WTC11 (cell line): ENCODE data around the gene STK16. TPM values are rescaled to one million over a fixed set of nuclear protein-coding genes. Genes with fewer than 3 reads are reported as not detected.

Source experiments
- ATAC-seq: fragments of 200-7000 bp; cut with Tn5 transposase; 2 replicates; pipeline ENCODE4 v1.10.0; 2021; ENCODE audit warnings: mild to moderate bottlenecking, moderate library complexity
- CTCF ChIA-PET: fragments of 300-600 bp; sonication (Branson Sonifier 250); formaldehyde crosslinking; loops from one replicate; lab custom pipeline; 2021; ENCODE audit warnings: antibody characterized with exemption; lab: Charles Lee
- POLR2A ChIA-PET: fragments of 350-600 bp; sonication (Branson Sonifier 250); formaldehyde crosslinking; loops from one replicate; lab custom pipeline; 2021; ENCODE audit warnings: antibody characterized with exemption; lab: Charles Lee
- DNase-seq: peaks from one replicate; pipeline ENCODE4 v3.0.0; 2021; ENCODE audit warnings: low spot score
- H3K27ac Mint-ChIP-seq: 2 replicates; pipeline ENCODE4 v1.8.0; 2021; ENCODE audit warnings: mixed read lengths
- H3K27me3 Mint-ChIP-seq: 2 replicates; pipeline ENCODE4 v1.8.0; 2021; ENCODE audit warnings: low read depth, mild to moderate bottlenecking, moderate library complexity, mixed read lengths
- H3K36me3 Mint-ChIP-seq: 2 replicates; pipeline ENCODE4 v1.8.0; 2021; ENCODE audit warnings: mixed read lengths
- H3K4me1 Mint-ChIP-seq: 2 replicates; pipeline ENCODE4 v1.8.0; 2022; ENCODE audit warnings: mixed read lengths
- H3K4me3 Mint-ChIP-seq: 2 replicates; pipeline ENCODE4 v1.8.0; 2021; ENCODE audit warnings: mild to moderate bottlenecking, moderate library complexity, mixed read lengths
- H3K9me3 Mint-ChIP-seq: 2 replicates; pipeline ENCODE4 v1.8.0; 2021; ENCODE audit warnings: mixed read lengths
- ELF4 ChIP-seq: sonication (generic); formaldehyde crosslinking; IDR thresholded peaks from 2 replicates; pipeline ENCODE4 v1.8.1; 2022; ENCODE audit warnings: low read depth, mild to moderate bottlenecking, moderate library complexity, missing genetic modification reagents
- ESRRA ChIP-seq: sonication (generic); formaldehyde crosslinking; IDR thresholded peaks from 2 replicates; pipeline ENCODE4 v1.8.1; 2022; ENCODE audit warnings: mild to moderate bottlenecking, missing genetic modification reagents, borderline replicate concordance
- JAZF1 ChIP-seq: fragments of 250-450 bp; sonication (Bioruptor Pico); IDR thresholded peaks from 2 replicates; pipeline ENCODE4 v1.9.0; 2021; ENCODE audit warnings: moderate library complexity, mild to moderate bottlenecking, inconsistent platforms
- MXD4 ChIP-seq: fragments of 250-450 bp; sonication (Bioruptor Pico); IDR thresholded peaks from 2 replicates; pipeline ENCODE4 v1.8.0; 2021; ENCODE audit warnings: mild to moderate bottlenecking, moderate library complexity, borderline replicate concordance
- NR3C1 ChIP-seq: sonication (generic); formaldehyde crosslinking; conservative IDR thresholded peaks from 2 replicates; pipeline ENCODE4 v1.8.1; 2023; ENCODE audit warnings: low read depth, mild to moderate bottlenecking, missing genetic modification reagents
- PRRX2 ChIP-seq: fragments of 250-450 bp; sonication (Bioruptor Pico); IDR thresholded peaks from 2 replicates; pipeline ENCODE4 v1.8.0; 2021; ENCODE audit warnings: mild to moderate bottlenecking
- SP1 ChIP-seq: sonication (generic); formaldehyde crosslinking; conservative IDR thresholded peaks from 2 replicates; pipeline ENCODE4 v1.8.1; 2022; ENCODE audit warnings: missing genetic modification reagents
- TCF7 ChIP-seq: sonication (generic); formaldehyde crosslinking; IDR thresholded peaks from 2 replicates; pipeline ENCODE4 v1.8.0; 2022; ENCODE audit warnings: mild to moderate bottlenecking, low read depth, missing genetic modification reagents, moderate library complexity
- ZNF121 ChIP-seq: sonication (generic); formaldehyde crosslinking; IDR thresholded peaks from 2 replicates; pipeline ENCODE4 v1.8.0; 2023; ENCODE audit warnings: missing genetic modification reagents
- ZNF232 ChIP-seq: sonication (generic); formaldehyde crosslinking; IDR thresholded peaks from 2 replicates; pipeline ENCODE4 v1.8.0; 2022; ENCODE audit warnings: mild to moderate bottlenecking, missing genetic modification reagents
- ZNF416 ChIP-seq: fragments of 250-450 bp; sonication (Bioruptor Pico); IDR thresholded peaks from 2 replicates; pipeline ENCODE4 v1.9.0; 2021; ENCODE audit warnings: mild to moderate bottlenecking, inconsistent platforms
- total RNA-seq: library from RNA; stranded (reverse); gene quantifications from 3 replicates; pipeline ENCODE4 v1.2.3, GENCODE V29; 2021
- TF ChIP-seq, protein P1 (sequence below): sonication (generic); formaldehyde crosslinking; IDR thresholded peaks from 2 replicates; pipeline ENCODE4 v1.8.1; 2023; ENCODE audit warnings: mild to moderate bottlenecking, missing genetic modification reagents, moderate library complexity
- TF ChIP-seq, protein P2 (sequence below): sonication (generic); formaldehyde crosslinking; IDR thresholded peaks from 2 replicates; pipeline ENCODE4 v1.8.1; 2022; ENCODE audit warnings: mild to moderate bottlenecking, moderate library complexity, missing genetic modification reagents
- TF ChIP-seq, protein P3 (sequence below): sonication (generic); formaldehyde crosslinking; IDR thresholded peaks from 2 replicates; pipeline ENCODE4 v1.8.1; 2023; ENCODE audit warnings: mild to moderate bottlenecking, missing genetic modification reagents
- TF ChIP-seq, protein P4 (sequence below): sonication (generic); formaldehyde crosslinking; IDR thresholded peaks from 2 replicates; pipeline ENCODE4 v1.8.0; 2022; ENCODE audit warnings: mild to moderate bottlenecking, missing genetic modification reagents
- TF ChIP-seq, protein P5 (sequence below): fragments of 250-450 bp; sonication (Bioruptor Pico); conservative IDR thresholded peaks from 2 replicates; pipeline ENCODE4 v1.9.0; 2021; ENCODE audit warnings: mild to moderate bottlenecking
- TF ChIP-seq, protein P6 (sequence below): fragments of 250-450 bp; sonication (Bioruptor Pico); IDR thresholded peaks from 2 replicates; pipeline ENCODE4 v1.9.0; 2021; ENCODE audit warnings: mild to moderate bottlenecking

The STK16 gene
- total RNA-seq, 1 experiment from 2014 or later: 27.5 TPM

DNA sequence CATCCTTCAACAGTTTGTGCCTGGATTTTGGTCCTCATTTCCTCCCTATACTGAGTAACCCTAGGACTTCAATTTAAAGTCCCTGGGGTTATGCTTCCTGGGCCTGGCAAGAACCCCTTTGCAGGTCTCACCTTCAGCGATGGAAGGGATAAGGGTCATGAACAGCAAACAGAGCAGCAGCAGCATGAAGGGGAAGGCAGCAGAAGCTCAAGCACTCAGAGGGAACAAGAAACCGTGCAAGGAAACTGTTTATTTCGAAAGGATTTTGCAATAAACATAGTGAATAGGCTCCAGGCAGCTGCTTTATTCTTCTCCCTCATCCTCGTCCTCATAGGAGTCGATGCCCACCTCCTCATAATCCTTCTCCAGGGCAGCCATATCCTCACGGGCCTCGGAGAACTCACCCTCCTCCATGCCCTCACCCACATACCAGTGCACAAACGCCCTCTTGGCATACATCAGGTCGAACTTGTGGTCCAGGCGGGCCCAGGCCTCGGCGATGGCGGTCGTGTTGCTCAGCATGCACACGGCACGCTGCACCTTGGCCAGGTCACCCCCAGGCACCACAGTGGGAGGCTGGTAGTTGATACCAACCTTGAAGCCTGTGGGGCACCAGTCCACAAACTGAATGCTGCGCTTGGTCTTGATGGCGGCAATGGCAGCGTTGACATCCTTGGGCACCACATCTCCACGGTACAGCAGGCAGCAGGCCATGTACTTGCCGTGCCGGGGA lies 4.9 kb downstream of the STK16 start:
- Mint-ChIP-seq H3K27ac (no peak overlapping the region), H3K27me3 (peaks cover 39% of the 10 kb centered on the region), H3K36me3 (peaks cover 19% of the 10 kb centered on the region; the same call in 1 of the 2 replicates)
- no peak for ATAC-seq
- TF ChIP-seq, protein P1, sequence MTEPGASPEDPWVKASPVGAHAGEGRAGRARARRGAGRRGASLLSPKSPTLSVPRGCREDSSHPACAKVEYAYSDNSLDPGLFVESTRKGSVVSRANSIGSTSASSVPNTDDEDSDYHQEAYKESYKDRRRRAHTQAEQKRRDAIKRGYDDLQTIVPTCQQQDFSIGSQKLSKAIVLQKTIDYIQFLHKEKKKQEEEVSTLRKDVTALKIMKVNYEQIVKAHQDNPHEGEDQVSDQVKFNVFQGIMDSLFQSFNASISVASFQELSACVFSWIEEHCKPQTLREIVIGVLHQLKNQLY (CRISPR knock-in tag): no peak
- TF ChIP-seq, protein P2, sequence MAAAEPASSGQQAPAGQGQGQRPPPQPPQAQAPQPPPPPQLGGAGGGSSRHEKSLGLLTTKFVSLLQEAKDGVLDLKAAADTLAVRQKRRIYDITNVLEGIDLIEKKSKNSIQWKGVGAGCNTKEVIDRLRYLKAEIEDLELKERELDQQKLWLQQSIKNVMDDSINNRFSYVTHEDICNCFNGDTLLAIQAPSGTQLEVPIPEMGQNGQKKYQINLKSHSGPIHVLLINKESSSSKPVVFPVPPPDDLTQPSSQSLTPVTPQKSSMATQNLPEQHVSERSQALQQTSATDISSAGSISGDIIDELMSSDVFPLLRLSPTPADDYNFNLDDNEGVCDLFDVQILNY (CRISPR knock-in tag): no peak
- TF ChIP-seq MXD4 (CRISPR knock-in tag) (no peak), ZNF232 (CRISPR knock-in tag) (no peak), SP1 (CRISPR knock-in tag) (no peak), NR3C1 (CRISPR knock-in tag) (no peak), PRRX2 (no peak), ZNF416 (no peak), ELF4 (no peak), TCF7 (CRISPR knock-in tag) (no peak), JAZF1 (CRISPR knock-in tag) (no peak), ESRRA (CRISPR knock-in tag) (no peak), ZNF121 (CRISPR knock-in tag) (no peak)
- TF ChIP-seq, protein P3, sequence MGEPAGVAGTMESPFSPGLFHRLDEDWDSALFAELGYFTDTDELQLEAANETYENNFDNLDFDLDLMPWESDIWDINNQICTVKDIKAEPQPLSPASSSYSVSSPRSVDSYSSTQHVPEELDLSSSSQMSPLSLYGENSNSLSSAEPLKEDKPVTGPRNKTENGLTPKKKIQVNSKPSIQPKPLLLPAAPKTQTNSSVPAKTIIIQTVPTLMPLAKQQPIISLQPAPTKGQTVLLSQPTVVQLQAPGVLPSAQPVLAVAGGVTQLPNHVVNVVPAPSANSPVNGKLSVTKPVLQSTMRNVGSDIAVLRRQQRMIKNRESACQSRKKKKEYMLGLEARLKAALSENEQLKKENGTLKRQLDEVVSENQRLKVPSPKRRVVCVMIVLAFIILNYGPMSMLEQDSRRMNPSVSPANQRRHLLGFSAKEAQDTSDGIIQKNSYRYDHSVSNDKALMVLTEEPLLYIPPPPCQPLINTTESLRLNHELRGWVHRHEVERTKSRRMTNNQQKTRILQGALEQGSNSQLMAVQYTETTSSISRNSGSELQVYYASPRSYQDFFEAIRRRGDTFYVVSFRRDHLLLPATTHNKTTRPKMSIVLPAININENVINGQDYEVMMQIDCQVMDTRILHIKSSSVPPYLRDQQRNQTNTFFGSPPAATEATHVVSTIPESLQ (CRISPR knock-in tag): no peak
- TF ChIP-seq, protein P4, sequence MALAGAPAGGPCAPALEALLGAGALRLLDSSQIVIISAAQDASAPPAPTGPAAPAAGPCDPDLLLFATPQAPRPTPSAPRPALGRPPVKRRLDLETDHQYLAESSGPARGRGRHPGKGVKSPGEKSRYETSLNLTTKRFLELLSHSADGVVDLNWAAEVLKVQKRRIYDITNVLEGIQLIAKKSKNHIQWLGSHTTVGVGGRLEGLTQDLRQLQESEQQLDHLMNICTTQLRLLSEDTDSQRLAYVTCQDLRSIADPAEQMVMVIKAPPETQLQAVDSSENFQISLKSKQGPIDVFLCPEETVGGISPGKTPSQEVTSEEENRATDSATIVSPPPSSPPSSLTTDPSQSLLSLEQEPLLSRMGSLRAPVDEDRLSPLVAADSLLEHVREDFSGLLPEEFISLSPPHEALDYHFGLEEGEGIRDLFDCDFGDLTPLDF: no peak
- TF ChIP-seq, protein P5, sequence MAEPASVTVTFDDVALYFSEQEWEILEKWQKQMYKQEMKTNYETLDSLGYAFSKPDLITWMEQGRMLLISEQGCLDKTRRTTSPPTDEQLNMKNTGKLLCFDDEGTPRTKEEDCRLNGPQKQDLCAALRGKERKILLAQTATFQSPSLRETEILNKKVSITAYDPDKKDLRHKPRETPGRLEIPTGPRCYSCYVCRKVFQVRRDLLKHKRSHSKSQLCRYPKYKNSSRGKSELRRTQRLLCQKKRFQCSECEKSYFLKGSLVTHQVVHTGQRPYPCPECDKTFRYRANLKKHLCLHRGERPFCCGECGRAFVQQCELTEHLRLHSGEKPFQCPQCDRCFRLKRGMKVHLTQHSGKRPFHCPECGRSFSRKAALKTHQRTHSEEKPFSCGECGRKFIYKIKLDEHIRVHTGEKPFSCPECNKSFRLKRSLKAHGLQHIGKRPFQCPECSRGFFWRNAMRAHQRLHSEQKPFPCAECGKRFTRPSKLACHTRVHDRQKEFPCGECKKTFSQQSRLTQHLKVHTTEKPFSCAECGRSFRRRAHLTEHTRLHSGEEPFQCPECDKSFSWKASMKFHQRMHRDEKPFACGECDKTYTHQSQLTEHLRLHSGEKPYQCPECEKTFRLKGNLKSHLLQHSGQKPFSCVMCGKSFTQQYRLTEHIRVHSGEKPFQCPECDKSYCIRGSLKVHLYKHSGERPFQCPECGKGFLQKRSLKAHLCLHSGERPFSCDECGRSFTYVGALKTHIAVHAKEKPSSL (CRISPR knock-in tag): no peak
- TF ChIP-seq, protein P6, sequence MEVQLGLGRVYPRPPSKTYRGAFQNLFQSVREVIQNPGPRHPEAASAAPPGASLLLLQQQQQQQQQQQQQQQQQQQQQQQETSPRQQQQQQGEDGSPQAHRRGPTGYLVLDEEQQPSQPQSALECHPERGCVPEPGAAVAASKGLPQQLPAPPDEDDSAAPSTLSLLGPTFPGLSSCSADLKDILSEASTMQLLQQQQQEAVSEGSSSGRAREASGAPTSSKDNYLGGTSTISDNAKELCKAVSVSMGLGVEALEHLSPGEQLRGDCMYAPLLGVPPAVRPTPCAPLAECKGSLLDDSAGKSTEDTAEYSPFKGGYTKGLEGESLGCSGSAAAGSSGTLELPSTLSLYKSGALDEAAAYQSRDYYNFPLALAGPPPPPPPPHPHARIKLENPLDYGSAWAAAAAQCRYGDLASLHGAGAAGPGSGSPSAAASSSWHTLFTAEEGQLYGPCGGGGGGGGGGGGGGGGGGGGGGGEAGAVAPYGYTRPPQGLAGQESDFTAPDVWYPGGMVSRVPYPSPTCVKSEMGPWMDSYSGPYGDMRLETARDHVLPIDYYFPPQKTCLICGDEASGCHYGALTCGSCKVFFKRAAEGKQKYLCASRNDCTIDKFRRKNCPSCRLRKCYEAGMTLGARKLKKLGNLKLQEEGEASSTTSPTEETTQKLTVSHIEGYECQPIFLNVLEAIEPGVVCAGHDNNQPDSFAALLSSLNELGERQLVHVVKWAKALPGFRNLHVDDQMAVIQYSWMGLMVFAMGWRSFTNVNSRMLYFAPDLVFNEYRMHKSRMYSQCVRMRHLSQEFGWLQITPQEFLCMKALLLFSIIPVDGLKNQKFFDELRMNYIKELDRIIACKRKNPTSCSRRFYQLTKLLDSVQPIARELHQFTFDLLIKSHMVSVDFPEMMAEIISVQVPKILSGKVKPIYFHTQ (CRISPR knock-in tag): no peak
- TF ChIP-seq, all 79 proteins: peak for 0
- Mint-ChIP-seq H3K4me1 (peaks cover 33% of the 10 kb centered on the region), H3K9me3 (no peaks in the 10 kb centered on the region), H3K4me3 (no peak overlapping the region)
- ChIA-PET CTCF (interaction anchor here (1.0 to 3.0 kb wide), 6 partner anchors 28 to 220 kb away, joined by 3 to 25 read pairs (median 4); partner anchors contain the start of gene DNAJB2), POLR2A (interaction anchor here (1.1 to 2.3 kb wide), 3 partner anchors 24 to 31 kb away, joined by 3 to 11 read pairs (median 3); partner anchors contain the start of gene ABCB6)
- no peak for DNase-seq
